GM12872 (cell line): Measurements from ENCODE around the gene C14orf132.

Source experiments
- TF ChIP-seq, protein P1 (sequence below): IDR thresholded peaks from 3 replicates; pipeline ENCODE4 v1.5.1; 2011; ENCODE audit warnings: low read depth, mild to moderate bottlenecking, low read length, moderate library complexity; ENCODE audit not compliant: insufficient read depth

C14orf132 gene

DNA sequence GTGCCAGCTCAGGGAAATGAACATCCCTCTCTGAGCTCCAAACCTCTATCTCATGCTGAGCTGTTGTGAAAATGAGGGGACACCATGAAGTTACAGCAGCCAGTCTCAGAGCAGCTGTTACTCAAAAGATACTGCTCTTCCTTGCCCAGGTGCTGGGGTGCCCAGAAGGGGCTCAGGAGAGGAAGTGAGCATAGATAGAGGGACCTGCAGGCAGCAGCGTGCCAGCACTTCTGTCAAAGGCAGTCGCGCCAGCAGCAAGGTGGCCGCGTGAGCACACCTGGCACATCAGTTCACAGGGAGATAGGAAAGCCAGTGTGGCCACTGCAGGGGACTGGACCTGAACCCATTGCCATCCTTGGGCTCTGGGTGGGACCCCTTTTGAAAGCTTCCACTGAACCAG lies 27.8 kb downstream of the C14orf132 start:
- TF ChIP-seq, protein P1, sequence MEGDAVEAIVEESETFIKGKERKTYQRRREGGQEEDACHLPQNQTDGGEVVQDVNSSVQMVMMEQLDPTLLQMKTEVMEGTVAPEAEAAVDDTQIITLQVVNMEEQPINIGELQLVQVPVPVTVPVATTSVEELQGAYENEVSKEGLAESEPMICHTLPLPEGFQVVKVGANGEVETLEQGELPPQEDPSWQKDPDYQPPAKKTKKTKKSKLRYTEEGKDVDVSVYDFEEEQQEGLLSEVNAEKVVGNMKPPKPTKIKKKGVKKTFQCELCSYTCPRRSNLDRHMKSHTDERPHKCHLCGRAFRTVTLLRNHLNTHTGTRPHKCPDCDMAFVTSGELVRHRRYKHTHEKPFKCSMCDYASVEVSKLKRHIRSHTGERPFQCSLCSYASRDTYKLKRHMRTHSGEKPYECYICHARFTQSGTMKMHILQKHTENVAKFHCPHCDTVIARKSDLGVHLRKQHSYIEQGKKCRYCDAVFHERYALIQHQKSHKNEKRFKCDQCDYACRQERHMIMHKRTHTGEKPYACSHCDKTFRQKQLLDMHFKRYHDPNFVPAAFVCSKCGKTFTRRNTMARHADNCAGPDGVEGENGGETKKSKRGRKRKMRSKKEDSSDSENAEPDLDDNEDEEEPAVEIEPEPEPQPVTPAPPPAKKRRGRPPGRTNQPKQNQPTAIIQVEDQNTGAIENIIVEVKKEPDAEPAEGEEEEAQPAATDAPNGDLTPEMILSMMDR, result no peak

DNA sequence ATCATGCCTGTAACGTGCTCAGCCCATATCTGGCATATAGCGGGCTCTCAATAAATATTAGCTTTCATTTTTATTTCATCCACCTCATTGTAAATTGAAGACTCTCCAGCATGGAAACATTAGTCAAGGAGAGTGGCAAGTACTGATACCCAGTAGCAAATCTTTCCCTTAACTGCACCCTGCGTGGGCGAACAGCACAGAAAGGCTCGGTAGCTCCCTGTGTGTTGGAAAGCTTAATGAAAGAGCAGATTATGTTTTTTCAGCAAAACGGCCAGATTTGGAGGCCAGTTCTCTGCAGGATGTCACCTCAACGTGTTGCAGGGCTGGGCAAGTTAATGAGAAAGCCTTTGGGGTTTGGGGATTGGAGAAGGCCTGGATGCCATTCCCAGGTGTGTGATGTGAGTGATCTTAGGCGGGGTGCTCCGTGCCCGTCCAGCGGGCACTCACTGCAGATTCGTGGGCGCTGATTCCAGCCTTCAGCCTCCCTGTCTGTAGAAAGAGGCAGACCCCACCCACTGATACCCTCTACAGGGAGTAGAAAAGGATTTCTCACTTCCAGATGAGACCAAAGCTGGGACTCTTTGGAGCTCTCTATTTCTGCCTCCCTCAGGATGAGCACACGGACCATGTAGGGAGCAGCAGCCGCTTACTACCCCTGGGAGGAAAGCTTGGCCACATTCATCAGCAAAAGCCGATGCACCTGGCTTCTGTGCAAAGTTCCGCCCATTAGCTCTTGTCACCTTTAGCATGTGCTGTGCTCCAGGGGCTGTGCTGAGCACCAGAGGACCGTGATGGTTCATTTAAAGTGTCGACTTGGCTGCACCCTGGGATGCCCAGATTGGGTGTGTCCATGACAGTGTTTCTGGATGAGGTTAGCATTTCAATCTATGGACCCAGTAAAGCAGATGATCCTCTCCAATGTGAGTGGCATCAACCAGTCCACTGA lies 29.1 kb downstream of the C14orf132 start:
- TF ChIP-seq, protein P1, result no peak

DNA sequence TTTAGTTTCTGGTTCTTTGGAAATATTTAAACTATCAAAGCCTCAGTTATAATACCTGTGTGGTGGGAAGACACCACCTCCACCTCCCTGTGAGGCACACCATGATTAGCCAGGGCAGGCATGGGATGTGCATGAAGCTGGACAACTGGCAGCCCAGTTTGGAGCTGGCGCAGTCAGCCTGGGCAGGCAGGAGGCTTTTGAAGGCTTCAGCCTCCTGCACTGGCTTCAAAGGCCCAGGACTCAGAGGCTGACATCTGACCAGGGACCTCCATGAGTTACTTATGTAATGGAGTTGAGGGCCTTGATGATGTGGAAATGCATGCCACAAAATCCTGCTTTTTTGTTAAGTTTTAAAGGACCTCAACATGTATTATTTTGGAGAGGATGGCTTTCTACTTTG lies 30.3 kb downstream of the C14orf132 start:
- TF ChIP-seq, protein P1, result no peak

- TF ChIP-seq, protein P1, result no peak
Observed at GRCh38 chr14:96071561-96071960, 32.4 kb downstream of the C14orf132 start.

DNA sequence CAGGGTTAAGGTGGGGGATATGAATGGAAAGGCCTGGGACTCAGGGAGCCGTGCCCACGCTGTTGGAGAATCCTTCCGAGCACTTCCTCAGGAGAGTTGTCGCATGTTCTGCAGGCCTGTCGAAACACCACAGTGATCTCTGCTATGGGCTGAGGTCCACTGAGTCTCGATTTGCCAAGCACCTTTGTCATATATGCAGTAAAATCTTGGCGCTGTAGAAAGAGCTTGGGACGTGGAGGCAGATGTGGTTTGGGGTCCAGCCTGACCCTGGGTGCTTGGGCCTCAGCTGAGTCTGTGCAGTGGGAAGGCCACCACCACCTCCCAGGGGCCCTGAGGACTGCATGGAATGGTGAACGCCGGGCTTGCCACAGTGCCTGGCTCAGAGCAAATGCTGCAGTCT lies 32.9 kb downstream of the C14orf132 start:
- TF ChIP-seq, protein P1, result no peak

DNA sequence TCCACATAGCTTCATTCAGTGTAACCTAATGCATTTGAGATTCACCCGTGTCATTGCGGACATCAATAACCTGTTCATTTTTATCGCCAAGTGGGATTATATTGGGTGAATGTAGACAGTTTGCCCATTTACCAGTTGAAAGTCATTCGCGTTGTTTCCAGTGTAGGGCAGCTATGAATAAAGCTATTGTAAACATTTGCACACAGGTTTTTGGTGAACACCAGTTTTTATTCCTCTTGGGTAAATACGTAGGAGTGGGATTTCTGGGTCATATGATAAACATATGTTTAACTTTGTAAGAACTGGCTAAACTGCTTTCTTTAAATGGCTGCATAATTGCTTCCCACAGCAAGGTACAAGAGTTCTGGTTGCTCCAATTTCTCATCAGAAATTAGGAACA lies 33.6 kb downstream of the C14orf132 start:
- TF ChIP-seq, protein P1, result no peak

GRCh38 chr14:96077983-96078624 lies 38.9 kb downstream of the C14orf132 start:
- TF ChIP-seq, protein P1, result no peak
